ENCODE results near the gene CYREN. TPM values are rescaled to one million over a fixed set of nuclear protein-coding genes. Genes with fewer than 3 reads are reported as not detected.

CYREN gene
- total and polyA plus RNA-seq, 9 of the 15 experiments (the other 6 are each of a cell fraction or from before 2014, with no cell fraction given), result 13.9 to 108 (median 88.8) TPM

DNA sequence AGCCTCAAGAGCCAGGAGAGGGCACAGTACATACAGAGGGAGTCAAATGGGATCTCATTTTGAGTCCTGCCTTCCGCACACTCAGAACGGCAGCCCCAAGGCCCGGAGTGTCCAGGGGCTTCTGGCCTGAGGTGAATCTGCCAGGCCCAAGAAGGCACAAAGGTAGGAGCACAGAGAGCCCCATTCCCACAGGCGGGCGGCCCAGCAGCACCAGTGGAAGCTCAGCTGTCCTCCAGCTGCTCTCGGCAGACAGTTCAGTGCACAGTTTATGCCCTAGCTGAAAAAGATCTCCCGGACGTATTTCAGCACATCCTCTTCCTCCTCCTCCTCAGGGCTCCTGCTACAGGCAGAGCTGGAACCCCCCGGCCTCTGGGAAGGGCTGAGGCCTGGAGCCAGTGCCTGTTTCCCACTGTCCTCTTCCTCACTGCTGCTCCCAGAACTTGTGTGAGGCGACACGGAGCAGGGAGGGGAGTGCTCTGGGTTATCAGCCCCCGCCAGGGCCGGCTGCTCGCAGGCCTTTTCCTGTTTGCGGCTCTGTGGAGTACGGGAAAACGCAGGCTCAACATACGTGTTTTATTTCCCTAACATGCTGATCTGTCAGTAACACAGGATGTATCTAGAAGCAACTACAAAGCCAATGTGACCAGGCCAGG is 4.0 kb downstream of the CYREN start:
- Histone ChIP-seq H3K4me2 (ENCODE audit: insufficient read depth, low read length) (no peak overlapping the region), H3K4me1 (replicated peaks in 1 of 2; ENCODE audit: control insufficient read depth in 2 of 2, insufficient read depth in 2 of 2, low read length in 2 of 2) (peaks cover 19 to 34% of the 10 kb centered on the region in 2 experiments), H3K79me2 (ENCODE audit: control insufficient read depth, insufficient read depth, low read length) (peaks cover 33% of the 10 kb centered on the region), H3K9me1 (ENCODE audit: control insufficient read depth, insufficient read depth, low read length) (no peaks in the 10 kb centered on the region), H3K27ac (ENCODE audit: extremely low read depth, low read depth, low read length) (no peak overlapping the region), H3K9ac (ENCODE audit: insufficient read depth in 1 of 2, low read depth in 2 of 2, low read length in 2 of 2) (no peak overlapping the region), H4K20me1 (replicated peaks; ENCODE audit: control insufficient read depth, insufficient read depth, low read length) (0 out of 2 replicates have a peak, but pooled peaks cover 5% of the 10 kb centered on the region), H3K9me3 (replicated peaks; ENCODE audit: control insufficient read depth, insufficient read depth, low read depth, low read length) (peaks cover 17% of the 10 kb centered on the region), H3K4me3 (no peak overlapping the region), H3K36me3 (ENCODE audit: control insufficient read depth, insufficient read depth, low read length) (peaks cover 53% of the 10 kb centered on the region), H2AFZ (ENCODE audit: low read depth, low read length) (no peak overlapping the region), H3K27me3 (ENCODE audit: control insufficient read depth in 2 of 2, insufficient read depth in 2 of 2, low read length in 2 of 2) (no peaks in the 10 kb centered on the region)
- in situ Hi-C loops (cut with MboI), result no loop called here
- DNase-seq (ENCODE audit: extremely low read depth in 1 of 4, low spot score in 3 of 4) (no peak), FAIRE-seq (no peak), ATAC-seq (no peak)
- peak; percentile 56 for TF ChIP-seq POLR2G (IDR thresholded peaks at IDR 0.05; ENCODE audit: low read depth, low read length)
- TF ChIP-seq RBFOX2 (IDR thresholded peaks at IDR 0.05; ENCODE audit: low read depth, low read length), result peak; percentile 57
- TF ChIP-seq, protein P1, sequence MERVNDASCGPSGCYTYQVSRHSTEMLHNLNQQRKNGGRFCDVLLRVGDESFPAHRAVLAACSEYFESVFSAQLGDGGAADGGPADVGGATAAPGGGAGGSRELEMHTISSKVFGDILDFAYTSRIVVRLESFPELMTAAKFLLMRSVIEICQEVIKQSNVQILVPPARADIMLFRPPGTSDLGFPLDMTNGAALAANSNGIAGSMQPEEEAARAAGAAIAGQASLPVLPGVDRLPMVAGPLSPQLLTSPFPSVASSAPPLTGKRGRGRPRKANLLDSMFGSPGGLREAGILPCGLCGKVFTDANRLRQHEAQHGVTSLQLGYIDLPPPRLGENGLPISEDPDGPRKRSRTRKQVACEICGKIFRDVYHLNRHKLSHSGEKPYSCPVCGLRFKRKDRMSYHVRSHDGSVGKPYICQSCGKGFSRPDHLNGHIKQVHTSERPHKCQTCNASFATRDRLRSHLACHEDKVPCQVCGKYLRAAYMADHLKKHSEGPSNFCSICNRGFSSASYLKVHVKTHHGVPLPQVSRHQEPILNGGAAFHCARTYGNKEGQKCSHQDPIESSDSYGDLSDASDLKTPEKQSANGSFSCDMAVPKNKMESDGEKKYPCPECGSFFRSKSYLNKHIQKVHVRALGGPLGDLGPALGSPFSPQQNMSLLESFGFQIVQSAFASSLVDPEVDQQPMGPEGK (CRISPR knock-in tag; IDR thresholded peaks at IDR 0.05; ENCODE audit: borderline replicate concordance), result no peak
- WGBS (ENCODE audit: insufficient coverage, low coverage, missing lambda C conversion rate), result 92% methylated on average over 18 of the region's 18 CpGs
- no TSS peak for BruUV-seq (replicated peaks)
- CTCF ChIA-PET (ENCODE audit: low intra/inter-chr PET ratio), result no interaction called here
- intact Hi-C loops (cut with micrococcal nuclease), result no loop called here
- POLR2A ChIA-PET, result interaction anchor here (1.2 kb wide), 1 partner anchor 24 kb away, joined by 3 read pairs; no protein-coding TSS in a partner anchor
